SK-N-SH (cell line): ENCODE results near the gene CIAO3.

Source experiments
- CTCF ChIP-seq: fragments of 200-600 bp; sonication (generic); IDR thresholded peaks from 2 replicates; pipeline ENCODE4 v1.6.1; 2017; ENCODE audit warnings: antibody characterized with exemption, mild to moderate bottlenecking, moderate library complexity
- EZH2phosphoT487 ChIP-seq: fragments of 200-600 bp; sonication (generic); IDR thresholded peaks from 2 replicates; pipeline ENCODE4 v1.6.1; 2017; ENCODE audit warnings: low read depth, mixed run types, mild to moderate bottlenecking, antibody characterized with exemption, moderate library complexity, borderline replicate concordance
- FOXM1 ChIP-seq: IDR thresholded peaks from 2 replicates; pipeline ENCODE4 v1.4.0; 2012; ENCODE audit warnings: low read depth, mild to moderate bottlenecking
- GABPA ChIP-seq: IDR thresholded peaks from 2 replicates; pipeline ENCODE4 v1.4.0; 2012; ENCODE audit warnings: low read depth, mild to moderate bottlenecking
- JUND ChIP-seq: IDR thresholded peaks from 2 replicates; pipeline ENCODE4 v1.4.0; 2012
- MAX ChIP-seq: IDR thresholded peaks from 2 replicates; pipeline ENCODE4 v1.4.0; 2012; ENCODE audit warnings: low read depth
- NRF1 ChIP-seq: IDR thresholded peaks from 2 replicates; pipeline ENCODE4 v1.6.1; 2012; ENCODE audit warnings: low read depth, mild to moderate bottlenecking, low read length
- POLR2AphosphoS5 ChIP-seq: IDR thresholded peaks from 2 replicates; pipeline ENCODE4 v1.6.1; 2012; ENCODE audit warnings: low read depth, low read length
- RAD21 ChIP-seq: IDR thresholded peaks from 2 replicates; pipeline ENCODE4 v1.6.1; 2012; ENCODE audit warnings: mild to moderate bottlenecking, low read length
- REST ChIP-seq: IDR thresholded peaks from 2 replicates; pipeline ENCODE4 v1.6.1; 2012; ENCODE audit warnings: mild to moderate bottlenecking, low read depth, low read length, moderate library complexity
- YY1 ChIP-seq: IDR thresholded peaks from 2 replicates; pipeline ENCODE4 v1.4.0; 2012; ENCODE audit warnings: low read depth, mild to moderate bottlenecking
- ZBTB33 ChIP-seq: IDR thresholded peaks from 2 replicates; pipeline ENCODE4 v1.4.0; 2012; ENCODE audit warnings: low read depth, borderline replicate concordance

GRCh38 chr16:762595-763268, 21.9 kb upstream of the CIAO3 start:
- TF ChIP-seq JUND (no peak), CTCF (no peak), ZBTB33 (no peak), GABPA (no peak), REST (no peak), NRF1 (no peak), MAX (no peak), RAD21 (no peak), POLR2AphosphoS5 (no peak), FOXM1 (no peak), EZH2phosphoT487 (no peak), YY1 (no peak)
